Daoy (cell line): ENCODE data around the gene IFI27L1. TPM values are rescaled to one million over a fixed set of nuclear protein-coding genes. Genes with fewer than 3 reads are reported as not detected.
A peak's percentile ranks its signal among the peaks of the same experiment; 100 is the strongest.

Experiments used
- DNase-seq: peaks from one replicate; pipeline ENCODE4 v3.0.0-alpha.2; 2015; ENCODE audit warnings: low read depth
- total RNA-seq: library from RNA; depleted of rRNA; stranded (reverse); fragments of >200 nt; shearing (Covaris generic); gene quantifications from 2 replicates; pipeline ENCODE4 v1.2.3, GENCODE V29; 2014; rRNA removed

IFI27L1 gene
- total RNA-seq, 1 experiment from 2014 or later, result 15.6 TPM

DNA sequence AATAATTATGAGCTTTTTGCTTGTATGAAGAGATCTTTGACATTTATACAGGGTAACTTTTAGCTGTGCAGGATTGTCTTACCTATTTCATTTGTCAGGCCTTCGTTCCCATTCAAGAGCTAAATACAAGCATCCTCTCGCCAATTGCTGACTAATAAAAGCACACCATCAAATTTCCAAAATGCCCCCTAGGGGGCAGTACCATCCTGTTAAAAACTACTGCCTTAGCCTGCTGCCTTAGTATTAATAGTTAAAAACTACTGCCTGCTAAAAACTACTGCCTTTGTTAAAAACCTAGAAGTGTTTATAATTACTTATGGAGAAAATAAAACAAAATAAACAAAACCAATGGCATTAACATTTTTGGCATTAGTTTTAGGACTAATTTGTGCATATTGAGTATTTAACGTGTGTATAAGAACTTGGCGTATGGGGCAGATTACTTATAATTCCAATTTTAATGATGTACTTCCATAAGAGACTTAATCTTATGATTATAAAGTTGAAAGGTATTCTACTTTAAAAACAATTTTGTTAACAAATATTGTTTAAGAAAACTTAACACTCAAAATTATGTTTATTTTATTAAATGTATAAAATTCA is 51.3 kb downstream of the IFI27L1 start:
- DNase-seq, result peak; percentile 63

DNA sequence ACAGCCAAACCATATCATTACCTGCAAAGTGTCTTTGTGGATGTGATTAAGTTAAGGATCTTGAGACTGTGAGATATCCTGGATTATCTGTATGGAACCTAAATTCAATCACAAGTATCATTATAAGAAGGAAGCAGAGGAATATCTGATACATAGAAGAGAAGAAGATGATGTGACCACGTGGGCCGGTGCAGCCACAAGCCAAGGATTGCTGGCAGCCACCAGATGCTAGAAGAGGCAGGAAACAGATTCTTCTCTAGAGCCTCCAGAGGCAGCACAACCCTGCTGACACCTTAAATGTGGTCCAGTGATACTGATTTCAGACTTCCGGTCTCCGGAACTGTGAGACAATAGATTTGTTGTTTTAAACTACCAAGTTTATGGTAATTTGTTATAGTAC is 54.4 kb downstream of the IFI27L1 start:
- DNase-seq, result no peak

- peak; percentile 86 for DNase-seq
Observed at GRCh38 chr14:94136575-94137331, 55.6 kb downstream of the IFI27L1 start.

DNA sequence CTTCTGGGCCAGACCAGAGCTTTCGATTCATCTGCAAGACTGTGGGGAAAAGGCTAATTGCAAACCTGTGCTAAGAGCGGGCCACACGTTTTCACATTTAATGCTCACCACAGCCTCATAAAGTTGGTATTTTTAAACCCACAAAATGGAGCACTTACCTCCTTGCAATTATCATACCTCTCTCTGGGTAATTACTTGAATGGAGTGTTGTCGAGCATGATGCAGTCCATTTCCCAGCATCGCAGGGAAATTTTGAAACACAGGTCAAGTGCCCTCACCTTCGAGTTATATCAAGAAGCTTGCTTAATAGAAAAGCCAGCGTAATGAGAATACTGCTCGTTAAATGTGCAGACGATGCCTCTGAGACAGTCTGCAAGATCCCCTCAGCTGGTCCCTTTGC is 57.1 kb downstream of the IFI27L1 start:
- DNase-seq, result no peak

DNA sequence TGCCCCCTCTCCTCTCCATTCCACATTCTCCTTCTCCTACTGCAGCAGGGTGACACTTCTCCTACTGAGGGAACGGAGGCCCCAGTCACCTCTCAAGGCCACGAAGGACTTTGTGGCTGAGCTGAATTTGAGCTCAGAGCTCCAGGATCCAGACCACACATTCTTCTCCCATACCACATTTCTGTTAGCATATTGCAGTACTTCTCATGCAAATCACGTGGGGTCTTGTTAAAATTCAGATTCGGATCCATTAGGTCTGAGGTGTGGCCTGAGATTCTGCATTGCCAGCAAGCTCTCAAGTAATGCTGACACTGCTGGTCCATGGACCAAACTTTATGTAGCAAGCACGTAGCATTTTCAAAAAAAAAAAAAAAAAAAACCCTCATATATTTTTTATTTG is 57.9 kb downstream of the IFI27L1 start:
- DNase-seq, result no peak

DNA sequence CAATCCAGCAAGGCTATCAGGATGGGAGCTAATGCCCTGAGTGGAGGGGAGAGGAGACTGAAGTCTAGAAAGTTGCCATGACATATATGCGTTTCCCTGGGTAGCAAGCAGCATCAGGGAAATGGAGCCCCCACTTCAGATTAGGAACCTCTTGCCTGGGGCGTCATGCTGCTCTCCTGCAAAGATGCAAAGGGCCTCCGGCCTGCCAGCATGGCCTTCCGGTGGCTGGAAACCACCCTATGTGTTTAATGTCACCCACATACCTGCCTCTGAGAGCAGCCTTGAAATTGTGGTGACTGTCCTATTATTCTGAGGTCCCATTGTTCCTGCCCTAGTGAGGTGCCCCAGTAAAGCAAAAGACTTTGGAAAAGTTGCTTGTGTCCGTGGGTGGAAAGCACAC is 58.3 kb downstream of the IFI27L1 start:
- DNase-seq, result no peak

GRCh38 chr14:94142247-94142646 is 61.1 kb downstream of the IFI27L1 start:
- DNase-seq, result no peak

GRCh38 chr14:94142836-94143235 is 61.7 kb downstream of the IFI27L1 start:
- no peak for DNase-seq

- DNase-seq, result peak; percentile 44
Observed at GRCh38 chr14:94143239-94143638, 62.1 kb downstream of the IFI27L1 start.

GRCh38 chr14:94143711-94144110 is 62.6 kb downstream of the IFI27L1 start:
- DNase-seq, result no peak

DNA sequence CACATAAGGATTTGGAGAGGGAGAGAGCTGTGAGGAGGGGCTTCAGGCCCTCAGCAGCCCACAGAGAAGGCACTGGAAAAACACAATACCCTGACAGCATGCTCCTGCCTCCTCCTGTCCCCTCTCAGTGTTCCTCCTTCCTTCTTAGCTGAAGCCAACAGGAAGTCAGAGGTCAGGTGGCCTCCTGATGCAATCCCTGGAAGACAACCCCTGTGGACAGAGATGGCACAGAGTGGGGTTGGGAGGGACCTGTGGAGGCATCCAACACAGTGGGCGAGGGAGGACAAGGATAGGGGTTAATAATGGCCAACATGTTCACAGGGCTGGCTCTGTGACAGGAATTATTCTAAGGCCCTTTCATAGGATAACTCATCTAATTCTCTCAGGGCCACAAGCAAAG is 63.7 kb downstream of the IFI27L1 start:
- DNase-seq, result no peak

DNA sequence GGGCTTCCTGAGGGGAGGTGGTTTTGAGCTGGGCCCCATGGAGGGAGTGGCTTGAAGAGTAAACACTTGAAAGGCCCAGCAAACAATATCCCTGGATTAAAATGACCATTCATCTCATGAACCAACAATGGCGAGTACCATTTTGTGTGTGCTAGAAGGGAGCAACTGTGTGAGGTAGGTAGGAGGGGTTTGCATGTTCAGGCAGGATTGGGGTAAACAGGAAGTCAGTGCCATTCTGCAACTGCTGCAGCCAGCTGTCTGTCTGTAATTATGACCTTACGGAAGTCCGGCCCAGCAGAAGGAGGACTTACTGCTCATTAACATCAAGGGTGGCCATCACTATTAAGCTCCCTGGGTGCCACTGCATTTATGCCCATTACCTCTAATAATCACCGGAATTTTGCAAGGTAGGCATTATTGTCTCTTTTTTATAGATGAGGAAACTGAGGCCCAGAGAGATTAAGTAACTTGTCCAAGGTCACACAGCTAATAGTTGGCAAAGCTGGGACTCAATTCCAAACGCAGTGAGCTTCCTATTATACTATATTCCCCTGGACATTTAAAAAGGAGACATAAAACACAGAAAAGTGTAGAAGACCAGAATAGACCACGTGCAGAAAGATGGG is 64.9 kb downstream of the IFI27L1 start:
- DNase-seq, result no peak

Other genes with a start within 250 kb of the IFI27L1 start
- gene FAM181A, start 154.0 kb upstream of the IFI27L1 start, total RNA-seq, result not detected in 2 replicates
- 1.8 and 3.0 TPM in 2 replicates for gene ASB2, start 104.7 kb upstream of the IFI27L1 start, total RNA-seq
- not detected in 2 replicates for gene CCDC197, start 84.0 kb upstream of the IFI27L1 start, total RNA-seq
- gene OTUB2, start 55.0 kb upstream of the IFI27L1 start, total RNA-seq, result 2.7 and 3.1 TPM in 2 replicates
- 215 and 264 TPM in 2 replicates for gene DDX24, start 108 bp upstream of the IFI27L1 start, total RNA-seq
- 19.1 and 24.6 TPM in 2 replicates for gene IFI27, start 29.4 kb downstream of the IFI27L1 start, total RNA-seq
- gene IFI27L2, start 48.3 kb downstream of the IFI27L1 start, total RNA-seq, result 68.5 and 99.1 TPM in 2 replicates
- gene PPP4R4, start 93.0 kb downstream of the IFI27L1 start, total RNA-seq, result 7.1 and 17.6 TPM in 2 replicates
- not detected in 2 replicates for gene SERPINA10, start 212.0 kb downstream of the IFI27L1 start, total RNA-seq
- gene SERPINA6, start 242.0 kb downstream of the IFI27L1 start, total RNA-seq, result 0.91 and 4.1 TPM in 2 replicates